Spleen (tissue), 7 donors: Measurements from ENCODE around the gene DISC1.

Source experiments
- POLR2AphosphoS5 ChIP-seq, 3 donors: sonication (generic); formaldehyde crosslinking; IDR thresholded peaks; one replicate each; pipeline ENCODE4 v1.5.1; 2017; ENCODE audit warnings: antibody characterized with exemption in 3 of 3
- TF ChIP-seq, protein P1 (sequence below), 11 experiments: fragments of 200-600 bp in 7 of 11; fragments of 450-650 bp in 4 of 11; sonication (generic) in 4 of 11; IDR thresholded peaks in 8 of 11; conservative IDR thresholded peaks in 3 of 11; 1 replicate in 7 of 11; 2 replicates in 4 of 11; pipeline versions ENCODE4 v1.4.0 to v1.8.0; 2016 to 2021; ENCODE audit warnings: antibody characterized with exemption in 11 of 11, inconsistent platforms in 4 of 11, mild to moderate bottlenecking in 1 of 11
- donor health status: DM: no; HTN: no; CAD: no; lungs with moderate emphysema.
- donor health status: DM: no; HTN: no; CAD: no.
- donor health status: DM: no; HTN: no; CAD: no.

DNA sequence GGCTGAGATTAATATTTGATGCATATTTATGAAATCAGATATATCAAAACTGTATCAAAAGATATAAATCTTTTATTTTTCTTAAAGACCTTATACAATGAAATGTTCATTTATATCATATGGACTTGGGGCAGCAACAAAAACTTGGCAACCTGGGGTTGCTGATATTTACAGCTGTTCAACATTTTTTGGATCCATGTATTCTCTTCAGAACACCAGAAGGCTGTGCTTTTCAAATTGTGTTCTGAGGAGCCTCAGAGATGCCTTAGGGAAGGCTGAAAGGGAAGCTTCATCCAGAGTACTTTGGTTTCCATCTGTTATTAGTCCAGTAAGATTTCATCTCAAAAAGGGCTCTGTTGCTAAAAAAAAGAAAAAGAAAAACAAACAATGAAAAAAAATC lies 94.8 kb downstream of the DISC1 start:
- TF ChIP-seq, protein P1, sequence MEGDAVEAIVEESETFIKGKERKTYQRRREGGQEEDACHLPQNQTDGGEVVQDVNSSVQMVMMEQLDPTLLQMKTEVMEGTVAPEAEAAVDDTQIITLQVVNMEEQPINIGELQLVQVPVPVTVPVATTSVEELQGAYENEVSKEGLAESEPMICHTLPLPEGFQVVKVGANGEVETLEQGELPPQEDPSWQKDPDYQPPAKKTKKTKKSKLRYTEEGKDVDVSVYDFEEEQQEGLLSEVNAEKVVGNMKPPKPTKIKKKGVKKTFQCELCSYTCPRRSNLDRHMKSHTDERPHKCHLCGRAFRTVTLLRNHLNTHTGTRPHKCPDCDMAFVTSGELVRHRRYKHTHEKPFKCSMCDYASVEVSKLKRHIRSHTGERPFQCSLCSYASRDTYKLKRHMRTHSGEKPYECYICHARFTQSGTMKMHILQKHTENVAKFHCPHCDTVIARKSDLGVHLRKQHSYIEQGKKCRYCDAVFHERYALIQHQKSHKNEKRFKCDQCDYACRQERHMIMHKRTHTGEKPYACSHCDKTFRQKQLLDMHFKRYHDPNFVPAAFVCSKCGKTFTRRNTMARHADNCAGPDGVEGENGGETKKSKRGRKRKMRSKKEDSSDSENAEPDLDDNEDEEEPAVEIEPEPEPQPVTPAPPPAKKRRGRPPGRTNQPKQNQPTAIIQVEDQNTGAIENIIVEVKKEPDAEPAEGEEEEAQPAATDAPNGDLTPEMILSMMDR (IDR thresholded peaks at IDR 0.05 in 8 of 11, conservative IDR thresholded peaks at IDR 0.05 in 3 of 11) = no peak
- TF ChIP-seq POLR2AphosphoS5 (IDR thresholded peaks at IDR 0.05) = no peak
